HG02588 (cell line): Measurements from ENCODE around the gene INPP4B.

Experiments used
- ATAC-seq: cut with Tn5 transposase; IDR thresholded peaks from one replicate; pipeline ENCODE4 v1.9.1; 2021; ENCODE audit warnings: mild to moderate bottlenecking, moderate library complexity; ENCODE audit not compliant: unreplicated experiment

INPP4B gene

GRCh38 chr4:142354794-142355420 lies 491.2 kb downstream of the INPP4B start:
- ATAC-seq: no peak

DNA sequence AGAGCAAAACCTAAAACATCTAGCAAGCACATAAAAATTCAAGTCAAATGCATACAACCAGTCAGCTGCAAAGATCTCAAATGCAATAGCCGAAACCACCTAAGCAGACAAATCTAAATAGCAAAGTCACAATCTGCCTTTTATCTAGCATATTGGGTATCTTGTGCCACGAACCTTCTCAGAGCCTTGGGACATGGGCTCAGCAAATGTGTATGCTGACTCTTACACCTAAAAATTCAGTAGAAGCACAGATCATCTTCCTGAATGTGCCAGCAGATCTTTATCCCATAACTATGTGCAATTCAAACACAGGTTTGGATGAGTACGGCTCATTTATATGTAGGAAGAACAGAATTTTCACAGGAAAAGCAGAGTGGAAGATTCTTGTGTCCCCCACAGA lies 492.1 kb downstream of the INPP4B start:
- ATAC-seq: no peak

GRCh38 chr4:142353149-142353738 lies 492.9 kb downstream of the INPP4B start:
- ATAC-seq: no peak

- ATAC-seq: no peak
Observed at GRCh38 chr4:142352712-142353111, 493.4 kb downstream of the INPP4B start.

DNA sequence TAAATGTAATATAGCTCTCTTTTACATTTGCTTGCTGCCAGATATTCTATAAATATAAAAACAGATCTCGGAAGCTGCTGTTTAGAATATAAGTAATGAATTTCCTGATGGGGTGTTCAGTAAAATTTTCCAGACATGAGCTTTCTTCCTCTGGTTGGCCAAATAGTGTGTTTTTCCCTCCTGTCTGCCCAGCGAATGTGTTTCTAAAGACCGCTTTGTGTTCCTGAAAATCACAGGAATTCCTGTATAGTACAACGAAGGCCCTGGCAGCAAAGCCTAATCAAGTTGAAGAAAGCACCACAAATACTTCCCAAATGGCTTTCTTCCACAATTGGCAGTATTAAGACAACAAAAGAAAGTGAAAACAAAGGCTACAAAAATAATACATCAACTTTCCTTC lies 494.1 kb downstream of the INPP4B start:
- ATAC-seq: no peak

DNA sequence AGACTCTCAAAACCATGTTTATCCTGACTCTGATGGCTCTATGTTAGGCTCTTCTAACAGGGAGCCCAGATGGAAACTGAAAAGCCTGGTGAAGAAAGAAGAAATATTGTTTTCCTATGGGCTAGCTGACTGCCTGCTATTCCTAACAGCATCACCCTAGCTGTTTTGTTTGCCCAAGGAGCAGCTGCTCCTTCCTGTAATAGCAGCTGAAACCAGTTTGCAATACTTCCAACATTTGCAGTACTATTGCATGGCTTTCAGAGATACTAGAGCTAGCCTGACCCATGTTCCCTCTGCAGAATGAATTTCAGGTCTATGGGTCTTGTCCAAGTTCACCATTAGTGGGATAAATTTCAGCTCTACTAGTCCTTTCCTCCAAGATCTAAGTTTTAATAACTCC lies 495.2 kb downstream of the INPP4B start:
- no peak for ATAC-seq

- no peak for ATAC-seq
Observed at GRCh38 chr4:142348613-142349021, 497.5 kb downstream of the INPP4B start.

DNA sequence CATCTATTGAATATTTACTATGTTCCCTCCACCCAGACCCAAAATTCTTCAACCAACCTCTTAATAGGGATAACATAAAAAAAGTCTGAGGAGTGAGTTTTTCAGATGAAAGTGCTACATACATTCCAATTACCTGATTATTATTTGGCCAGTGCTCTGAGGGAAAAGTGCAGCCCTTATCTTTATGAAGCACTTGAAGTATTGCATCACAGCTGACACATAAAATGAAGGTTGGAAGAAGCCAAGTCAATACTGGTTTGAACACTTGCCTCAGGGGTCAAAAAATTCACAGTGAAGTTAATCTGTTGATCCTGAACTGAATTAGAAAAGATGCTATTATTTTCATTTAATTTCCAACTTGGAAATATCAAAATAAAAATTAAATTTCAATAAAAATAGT lies 498.9 kb downstream of the INPP4B start:
- no peak for ATAC-seq

GRCh38 chr4:142345924-142346323 lies 500.2 kb downstream of the INPP4B start:
- no peak for ATAC-seq

GRCh38 chr4:142341268-142341667 lies 504.8 kb downstream of the INPP4B start:
- ATAC-seq: no peak

DNA sequence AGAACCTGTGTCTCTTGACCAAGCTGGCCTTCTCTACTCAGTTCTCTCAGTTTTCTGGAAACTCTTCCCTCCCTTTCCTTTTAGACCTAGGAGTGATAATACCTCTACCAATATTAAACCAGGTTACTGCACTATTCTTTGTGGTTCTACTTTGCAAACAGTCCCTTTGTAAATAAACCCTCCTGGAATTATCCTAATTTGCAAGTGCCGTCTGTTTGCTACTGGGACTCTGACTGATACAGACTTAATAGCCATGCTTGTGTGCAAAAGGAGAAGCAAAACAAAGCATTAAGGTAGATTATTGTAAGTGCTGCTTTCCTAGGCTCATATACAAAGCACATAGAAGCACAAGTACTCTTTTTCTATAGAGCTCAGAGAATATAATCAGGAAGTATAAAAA lies 507.0 kb downstream of the INPP4B start:
- no peak for ATAC-seq

DNA sequence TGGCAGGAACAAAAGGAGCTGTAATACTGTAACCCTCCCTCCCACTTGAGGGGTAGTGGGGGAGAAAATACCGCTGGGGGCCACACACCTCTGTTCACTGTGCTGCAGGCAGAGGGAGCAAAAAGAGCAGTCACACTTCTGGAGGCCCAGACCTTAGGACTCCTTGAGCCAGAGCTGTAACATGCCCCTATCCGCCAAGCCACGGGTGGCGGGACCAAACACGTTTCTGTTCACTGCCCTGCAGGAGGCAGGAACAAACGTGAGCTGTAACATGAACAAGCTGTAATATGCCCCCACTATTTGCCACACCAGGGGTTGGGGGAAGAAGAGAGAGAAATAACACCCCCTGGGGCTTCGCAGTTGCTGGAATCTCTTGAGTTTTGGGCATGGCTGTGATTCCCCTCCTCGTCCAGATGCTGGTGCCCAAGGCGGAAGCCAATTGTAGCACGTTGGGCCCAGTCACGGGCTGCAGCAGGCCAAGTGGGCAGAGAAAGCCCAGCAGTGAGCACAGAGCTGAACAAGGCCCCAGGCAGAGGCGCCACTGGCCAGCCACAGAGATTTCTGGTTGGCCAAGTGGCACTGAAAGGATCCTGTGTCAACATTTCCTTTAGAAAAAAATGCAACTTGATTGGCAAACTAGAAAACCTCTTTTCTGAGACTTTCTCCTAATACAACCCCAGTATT lies 509.7 kb downstream of the INPP4B start:
- ATAC-seq: no peak

GRCh38 chr4:142334931-142335330 lies 511.2 kb downstream of the INPP4B start:
- ATAC-seq: no peak

- ATAC-seq: no peak
Observed at GRCh38 chr4:142331646-142332045, 514.5 kb downstream of the INPP4B start.

GRCh38 chr4:142331132-142331531 lies 515.0 kb downstream of the INPP4B start:
- no peak for ATAC-seq

DNA sequence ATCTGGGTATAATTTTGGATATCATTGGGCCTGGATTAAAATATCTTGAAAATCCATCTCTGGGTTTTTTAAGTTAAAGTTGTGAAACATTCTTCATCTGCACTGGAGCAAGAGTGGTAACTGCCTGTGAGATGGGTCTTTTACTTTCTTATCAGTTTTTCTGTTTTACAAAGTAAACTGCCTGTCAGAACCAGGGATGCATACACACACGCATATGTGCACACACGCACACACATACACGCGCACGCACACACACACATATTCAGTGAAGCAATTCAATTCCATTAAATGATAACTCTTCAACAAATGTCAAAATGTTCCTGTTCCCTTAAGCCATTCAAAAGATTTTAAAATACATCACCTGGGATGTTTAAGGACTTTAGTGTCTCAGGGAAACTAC lies 515.8 kb downstream of the INPP4B start:
- ATAC-seq: no peak

- no peak for ATAC-seq
Observed at GRCh38 chr4:142329313-142329712, 516.8 kb downstream of the INPP4B start.

DNA sequence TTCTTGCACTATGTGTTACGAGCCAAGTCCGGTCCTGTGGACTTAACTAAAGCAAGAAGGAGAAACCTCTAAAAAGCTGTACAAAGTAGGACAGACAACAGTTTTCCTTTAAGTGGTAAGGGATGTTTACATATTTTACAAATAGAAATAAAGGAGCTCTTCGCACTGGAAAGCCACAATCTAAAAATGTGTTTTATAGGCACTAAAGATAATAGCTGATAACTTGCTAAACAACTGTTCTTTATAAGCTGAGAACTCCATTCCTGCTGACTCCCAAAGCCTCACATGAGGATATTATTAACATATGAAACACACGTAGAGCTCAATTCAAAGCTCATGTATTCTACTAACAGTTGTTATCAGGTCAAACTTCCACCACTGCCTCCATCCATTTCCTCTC lies 519.9 kb downstream of the INPP4B start:
- ATAC-seq: no peak

DNA sequence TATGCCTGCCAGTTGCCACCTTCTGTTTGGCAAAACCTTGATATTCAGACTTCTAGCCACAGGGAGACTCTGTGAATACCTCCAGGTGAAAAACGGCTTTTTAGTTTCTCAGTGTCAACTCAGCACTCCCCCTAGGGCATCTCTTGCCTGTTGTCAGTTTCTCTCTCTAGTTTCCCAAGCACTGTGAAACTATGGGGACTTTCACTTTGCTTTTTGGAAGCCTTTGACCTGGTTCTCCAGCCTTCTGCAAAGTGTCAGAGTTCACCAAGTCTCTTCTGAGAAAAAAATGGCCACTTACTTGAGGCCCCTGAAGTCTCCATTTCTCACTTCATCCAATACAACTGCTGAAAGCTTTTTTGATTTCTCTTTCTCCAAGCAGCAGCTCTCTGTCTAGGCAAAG lies 521.5 kb downstream of the INPP4B start:
- no peak for ATAC-seq

GRCh38 chr4:142322996-142323395 lies 523.1 kb downstream of the INPP4B start:
- no peak for ATAC-seq

- ATAC-seq: no peak
Observed at GRCh38 chr4:142318280-142318679, 527.8 kb downstream of the INPP4B start.

GRCh38 chr4:142316913-142317312 lies 529.2 kb downstream of the INPP4B start:
- no peak for ATAC-seq
